NCI-H345 (cell line): ENCODE results near the gene LRRC25.
"Not testable (repeated sequence)": the region's sequence is repeated elsewhere in the genome, so short reads cannot be mapped to it uniquely, and the experiment has no call there.

Experiments used
- DNase-seq: peaks from one replicate; lab custom pipeline; 2025; lab: John Stamatoyannopoulos, UW

Gene LRRC25

GRCh38 chr19:18405754-18406153, 8.3 kb upstream of the LRRC25 start:
- not testable (repeated sequence) for DNase-seq

DNA sequence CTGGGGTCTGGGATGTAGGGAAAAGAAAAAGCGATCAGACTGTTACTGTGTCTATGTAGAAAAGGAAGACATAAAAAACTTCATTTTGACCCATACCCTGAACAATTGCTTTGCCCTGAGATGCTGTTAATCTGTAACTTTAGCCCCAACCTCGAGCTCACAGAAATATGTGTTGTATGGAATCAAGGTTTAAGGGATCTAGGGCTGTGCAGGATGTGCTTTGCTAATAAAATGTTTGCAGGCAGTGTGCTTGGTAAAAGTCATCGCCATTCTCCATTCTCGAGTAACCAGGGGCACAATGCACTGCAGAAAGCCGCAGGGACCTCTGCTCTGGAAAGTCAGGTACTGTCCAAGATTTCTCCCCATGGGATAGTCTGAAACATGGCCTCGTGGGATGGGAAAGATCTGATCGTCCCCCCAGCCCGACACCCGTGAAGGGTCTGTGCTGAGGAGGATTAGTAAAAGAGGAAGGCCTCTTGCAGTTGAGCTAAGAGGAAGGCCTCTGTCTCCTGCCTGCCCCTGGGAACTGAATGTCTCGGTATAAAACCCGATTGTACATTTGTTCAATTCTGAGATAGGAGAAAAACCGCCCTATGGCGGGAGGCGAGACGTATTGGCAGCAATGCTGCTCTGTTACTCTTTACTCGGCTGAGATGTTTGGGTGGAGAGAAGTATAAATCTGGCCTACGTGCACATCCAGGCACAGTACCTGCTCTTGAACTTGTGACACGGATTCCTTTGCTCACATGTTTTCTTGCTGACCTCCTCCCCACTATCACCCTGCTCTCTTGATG, 5.2 kb upstream of the LRRC25 start:
- not testable (repeated sequence) for DNase-seq

GRCh38 chr19:18401580-18402112, 4.2 kb upstream of the LRRC25 start:
- DNase-seq: no peak

- DNase-seq: no peak
Observed at GRCh38 chr19:18399008-18399407, 1.6 kb upstream of the LRRC25 start.

- no peak for DNase-seq
Observed at GRCh38 chr19:18396471-18397241, 766 bp downstream of the LRRC25 start.

DNA sequence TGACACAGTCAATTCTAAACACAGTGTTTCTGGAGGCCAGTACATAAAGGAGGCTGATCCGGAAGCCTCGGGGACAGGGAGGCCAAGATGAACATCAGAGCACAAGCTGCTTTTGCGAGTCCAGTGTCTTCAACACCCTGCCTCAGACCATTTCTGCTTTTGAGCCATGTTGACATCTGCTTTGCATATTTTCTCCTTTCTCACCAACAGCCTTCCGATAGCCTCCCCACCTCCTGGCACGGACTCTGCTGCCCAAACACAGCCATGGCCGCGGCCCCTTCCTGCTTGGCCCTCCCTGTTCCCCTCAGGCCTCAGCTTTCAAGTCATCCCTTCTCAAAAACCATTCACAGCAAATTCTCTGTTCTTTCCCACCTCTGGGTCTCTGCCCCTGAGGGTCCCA, 3.6 kb downstream of the LRRC25 start:
- no peak for DNase-seq

DNA sequence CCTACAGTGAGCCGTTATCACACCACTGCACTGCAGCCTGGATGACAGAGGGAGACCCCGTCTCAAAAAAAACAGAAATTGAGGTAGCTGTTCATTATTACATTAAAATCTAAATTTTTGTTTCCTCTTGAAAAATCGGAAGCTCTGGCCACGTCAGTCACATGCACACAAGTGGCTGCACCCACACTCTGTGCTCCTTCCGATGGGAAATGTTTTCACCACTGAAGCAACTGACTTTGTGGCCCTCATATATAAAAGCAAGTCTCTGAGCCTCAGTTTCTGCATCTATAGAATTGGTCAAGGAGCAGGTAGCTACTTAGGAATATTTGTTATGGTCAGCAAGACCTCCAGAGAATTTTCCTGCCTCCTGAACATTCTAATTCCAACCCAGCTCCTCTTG, 4.5 kb downstream of the LRRC25 start:
- no peak for DNase-seq

GRCh38 chr19:18392417-18392816, 5.0 kb downstream of the LRRC25 start:
- DNase-seq: no peak

DNA sequence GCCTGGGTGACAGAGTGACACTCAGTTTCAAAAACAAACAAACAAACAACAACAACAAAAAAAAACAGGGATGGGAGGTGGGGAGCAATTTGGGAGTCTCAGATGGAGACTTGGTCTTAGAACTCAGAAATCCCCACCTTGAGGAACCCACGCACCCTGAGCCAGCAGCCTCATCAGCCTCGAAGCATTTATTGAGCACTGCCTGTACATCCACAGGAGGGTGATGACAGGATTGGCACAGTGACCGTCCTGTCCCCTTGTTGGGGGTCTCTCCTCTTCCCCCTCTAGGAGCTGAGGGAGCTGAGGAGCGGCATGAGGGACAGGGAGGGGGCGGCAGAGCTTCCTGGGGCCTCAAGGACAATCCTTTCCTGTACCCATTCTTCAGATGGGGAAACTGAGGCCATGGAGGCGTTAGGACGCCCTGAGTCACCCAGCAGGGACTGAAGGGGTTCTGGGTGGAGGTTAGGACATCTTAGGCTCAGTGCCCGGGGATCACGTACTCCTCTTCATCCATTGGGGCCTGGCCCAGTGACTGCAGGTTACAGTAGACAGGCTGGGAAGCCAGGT, 5.8 kb downstream of the LRRC25 start:
- DNase-seq: no peak

GRCh38 chr19:18390065-18390907, 7.1 kb downstream of the LRRC25 start:
- no peak for DNase-seq

- no peak for DNase-seq
Observed at GRCh38 chr19:18389726-18390064, 7.7 kb downstream of the LRRC25 start.

DNA sequence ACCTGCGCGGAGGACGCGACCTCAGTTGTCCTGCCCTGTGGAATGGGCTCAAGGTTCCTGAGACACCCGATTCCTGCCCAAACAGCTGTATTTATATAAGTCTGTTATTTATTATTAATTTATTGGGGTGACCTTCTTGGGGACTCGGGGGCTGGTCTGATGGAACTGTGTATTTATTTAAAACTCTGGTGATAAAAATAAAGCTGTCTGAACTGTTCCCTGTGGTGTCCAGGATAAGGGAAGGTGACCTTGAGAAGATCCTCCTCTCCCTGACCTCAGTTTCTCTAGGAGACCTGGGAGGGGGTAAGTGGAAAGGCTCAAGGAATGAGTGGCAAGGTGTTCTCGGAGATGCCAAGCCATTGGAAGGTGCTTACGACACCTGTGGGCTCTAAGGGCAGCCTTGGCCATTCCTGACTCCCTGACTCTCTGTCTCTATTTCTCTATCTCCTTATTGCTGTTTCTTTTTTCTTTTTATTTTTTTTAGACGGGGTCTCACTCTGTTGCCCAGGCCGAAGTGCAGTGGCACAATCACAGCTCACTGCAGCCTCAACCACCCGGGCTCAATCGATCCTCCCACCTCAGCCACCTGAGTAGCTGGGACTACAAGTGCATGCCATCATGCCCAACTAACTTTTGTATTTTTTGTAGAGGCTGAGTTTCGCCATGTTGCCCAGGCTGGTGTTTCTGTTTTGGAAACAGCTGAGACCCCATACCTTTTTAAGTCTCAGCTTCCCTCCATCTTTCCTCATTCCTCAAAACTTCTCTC, 8.3 kb downstream of the LRRC25 start:
- no peak for DNase-seq

DNA sequence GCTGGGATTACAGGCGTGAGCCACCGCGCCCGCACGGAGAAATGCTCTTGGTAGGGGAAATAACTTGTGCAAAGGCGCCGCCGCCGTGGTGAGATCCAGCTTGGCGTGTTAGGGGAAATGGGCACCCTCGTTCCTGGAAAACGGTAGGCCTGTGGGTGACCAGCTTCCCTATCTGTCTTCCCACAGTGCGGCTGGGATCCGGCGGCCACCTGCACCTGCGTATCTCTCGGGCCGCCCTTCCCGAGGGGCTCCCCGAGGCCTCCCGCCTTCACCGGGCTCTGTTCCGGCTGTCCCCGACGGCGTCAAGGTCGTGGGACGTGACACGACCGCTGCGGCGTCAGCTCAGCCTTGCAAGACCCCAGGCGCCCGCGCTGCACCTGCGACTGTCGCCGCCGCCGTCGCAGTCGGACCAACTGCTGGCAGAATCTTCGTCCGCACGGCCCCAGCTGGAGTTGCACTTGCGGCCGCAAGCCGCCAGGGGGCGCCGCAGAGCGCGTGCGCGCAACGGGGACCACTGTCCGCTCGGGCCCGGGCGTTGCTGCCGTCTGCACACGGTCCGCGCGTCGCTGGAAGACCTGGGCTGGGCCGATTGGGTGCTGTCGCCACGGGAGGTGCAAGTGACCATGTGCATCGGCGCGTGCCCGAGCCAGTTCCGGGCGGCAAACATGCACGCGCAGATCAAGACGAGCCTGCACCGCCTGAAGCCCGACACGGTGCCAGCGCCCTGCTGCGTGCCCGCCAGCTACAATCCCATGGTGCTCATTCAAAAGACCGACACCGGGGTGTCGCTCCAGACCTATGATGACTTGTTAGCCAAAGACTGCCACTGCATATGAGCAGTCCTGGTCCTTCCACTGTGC, 9.1 kb downstream of the LRRC25 start:
- peak; percentile 87 for DNase-seq

DNA sequence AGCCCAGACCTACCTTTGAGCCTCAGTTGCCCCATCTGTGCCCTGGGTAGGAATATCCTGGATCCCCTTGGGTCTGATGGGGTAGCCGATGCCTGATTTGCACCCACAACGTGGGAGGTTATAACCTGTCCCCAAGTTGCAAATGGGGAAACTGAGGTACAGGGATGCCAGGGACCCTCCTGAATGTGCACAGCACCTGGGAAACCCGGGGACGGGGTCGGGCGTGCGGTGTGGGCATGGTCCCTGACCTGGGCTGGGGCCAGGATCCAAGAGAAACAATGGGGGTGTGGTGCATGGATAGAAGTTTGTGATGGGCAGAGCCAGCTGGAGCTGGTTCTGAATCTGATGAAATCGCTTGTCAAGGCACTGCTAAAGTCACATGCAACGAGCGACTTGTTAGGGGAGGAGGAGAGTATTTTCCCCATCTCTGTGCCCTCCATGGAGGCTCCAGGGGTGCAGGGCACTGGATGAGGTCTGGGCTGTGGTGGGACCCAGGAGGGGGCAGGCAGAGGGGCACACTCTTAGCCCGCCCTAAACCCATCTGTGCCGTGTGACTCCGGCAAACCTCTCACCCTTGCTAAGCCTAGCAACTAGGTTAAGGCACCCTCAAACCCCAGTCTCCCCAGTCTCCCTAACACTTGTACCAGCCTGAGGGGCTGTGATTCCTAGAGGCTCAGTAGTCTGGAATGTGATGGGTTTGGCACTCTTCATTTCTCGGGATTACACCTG, 10.7 kb downstream of the LRRC25 start:
- no peak for DNase-seq

- DNase-seq: no peak
Observed at GRCh38 chr19:18385675-18386542, 11.5 kb downstream of the LRRC25 start, which contains the start of gene GDF15. TSS of gene GDF15 (plus strand) at chr19:18386158. CDS start at chr19:18386190, 32 bp downstream.

- DNase-seq: no peak
Observed at GRCh38 chr19:18385359-18385674, 12.1 kb downstream of the LRRC25 start.

DNA sequence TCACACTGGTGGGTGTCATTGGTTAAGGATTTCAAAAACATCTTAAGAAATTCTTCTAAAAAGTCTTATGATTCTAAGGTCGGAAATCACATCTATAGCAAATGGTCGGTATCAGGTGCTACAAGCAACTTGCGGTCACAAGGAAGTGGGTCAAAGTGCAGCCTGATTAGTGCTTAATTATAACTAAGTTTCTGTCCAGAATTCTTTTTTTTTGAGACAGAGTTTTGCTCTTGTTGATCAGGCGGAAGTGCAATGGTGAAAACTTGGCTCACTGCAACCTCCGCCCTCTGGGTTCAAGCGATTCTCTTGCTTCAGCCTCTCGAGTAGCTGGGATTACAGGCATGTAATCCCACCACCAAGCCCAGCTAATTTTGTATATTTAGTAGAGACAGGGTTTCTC, 12.6 kb downstream of the LRRC25 start:
- DNase-seq: no peak

DNA sequence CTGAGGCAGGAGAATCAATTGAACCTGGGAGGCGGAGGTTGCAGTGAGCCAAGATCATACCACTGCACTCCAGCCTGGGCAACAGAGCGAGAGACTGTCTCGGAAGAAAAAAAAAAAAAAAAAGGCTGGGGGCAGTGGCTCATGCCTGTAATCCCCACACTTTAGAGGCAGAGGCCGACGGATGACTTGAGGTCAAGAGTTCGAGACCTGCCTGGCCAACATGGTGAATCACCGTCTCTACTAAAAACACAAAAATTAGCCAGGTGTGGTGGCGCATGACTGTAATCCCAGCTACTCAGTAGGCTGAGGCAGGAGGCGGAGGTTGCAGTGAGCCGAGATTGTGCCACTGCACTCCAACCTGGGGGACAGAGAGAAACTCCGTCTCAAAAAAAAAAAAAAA, 13.8 kb downstream of the LRRC25 start:
- not testable (repeated sequence) for DNase-seq

- no peak for DNase-seq
Observed at GRCh38 chr19:18380843-18381242, 16.6 kb downstream of the LRRC25 start.
